SK-N-SH (cell line): ENCODE data around the gene MANBA. TPM values are rescaled to one million over a fixed set of nuclear protein-coding genes. Genes with fewer than 3 reads are reported as not detected.

Experiments used
- CTCF ChIA-PET: fragments of 300-600, 350-600 bp; formaldehyde crosslinking; extraction: SDS; loops from one replicate; lab custom pipeline; 2021; lab: Yijun Ruan, JAX
- POLR2A ChIA-PET: fragments of 350-600 bp; sonication (Branson Sonifier 250); formaldehyde crosslinking; extraction: SDS; loops from one replicate; lab custom pipeline; 2020; ENCODE audit warnings: antibody characterized with exemption, inconsistent platforms; lab: Yijun Ruan, JAX
- DNase-seq: peaks from one replicate; pipeline ENCODE4 v3.0.0; 2012
- H2AFZ ChIP-seq: fragments of 200-600 bp; sonication (generic); 2 replicates; pipeline ENCODE4 v1.8.1; 2016; ENCODE audit warnings: antibody characterized with exemption, mild to moderate bottlenecking, low read depth
- H3F3A ChIP-seq: fragments of 200-600 bp; sonication (generic); replicated peaks from 2 replicates; pipeline ENCODE3; 2016; ENCODE audit warnings: antibody characterized with exemption, mild to moderate bottlenecking; ENCODE audit not compliant: insufficient read depth
- H3K27ac ChIP-seq, 2 experiments: fragments of 200-500 bp in 1 of 2; fragments of 200-600 bp in 1 of 2; sonication (Bioruptor generic) in 1 of 2; sonication (generic), shearing (Covaris generic) in 1 of 2; 2 replicates each; pipeline versions ENCODE4 v1.5.1 to v1.6.1; 2014 to 2016; ENCODE audit warnings: low read depth in 2 of 2, inconsistent platforms in 1 of 2, low read length in 1 of 2, mild to moderate bottlenecking in 1 of 2, mixed read lengths in 1 of 2
- H3K27me3 ChIP-seq: fragments of 200-600 bp; sonication (generic), shearing (Covaris generic); 2 replicates; pipeline ENCODE4 v1.6.1; 2016; ENCODE audit warnings: mixed run types; ENCODE audit not compliant: insufficient read depth
- H3K36me3 ChIP-seq, 2 experiments: fragments of 200-500 bp in 1 of 2; fragments of 200-600 bp in 1 of 2; sonication (Bioruptor generic) in 1 of 2; sonication (generic) in 1 of 2; replicated peaks in 1 of 2; 2 replicates each; pipeline versions ENCODE3 to v1.5.1; 2014 to 2016; ENCODE audit warnings: low read length in 1 of 2, mild to moderate bottlenecking in 1 of 2; ENCODE audit not compliant: insufficient read depth in 2 of 2, control insufficient read depth in 1 of 2
- H3K4me1 ChIP-seq, 2 experiments: fragments of 200-500 bp in 1 of 2; fragments of 200-600 bp in 1 of 2; sonication (Bioruptor generic) in 1 of 2; sonication (generic), shearing (Covaris generic) in 1 of 2; 2 replicates each; pipeline versions ENCODE4 v1.5.1 to v1.6.1; 2014 to 2016; ENCODE audit warnings: low read depth in 1 of 2, low read length in 1 of 2, mixed run types in 1 of 2; ENCODE audit not compliant: insufficient read depth in 2 of 2, control insufficient read depth in 1 of 2
- H3K4me2 ChIP-seq: fragments of 200-600 bp; sonication (generic), shearing (Covaris generic); 2 replicates; pipeline ENCODE4 v1.6.1; 2017; ENCODE audit warnings: mixed run types
- H3K4me3 ChIP-seq, 2 experiments: fragments of 200-500 bp in 1 of 2; fragments of 200-600 bp in 1 of 2; sonication (Bioruptor generic) in 1 of 2; sonication (generic), shearing (Covaris generic) in 1 of 2; 2 replicates each; pipeline versions ENCODE4 v1.5.1 to v1.8.1; 2014 to 2016; ENCODE audit warnings: low read depth in 2 of 2, inconsistent platforms in 1 of 2, low read length in 1 of 2, mild to moderate bottlenecking in 1 of 2, mixed read lengths in 1 of 2, moderate library complexity in 1 of 2
- H3K79me2 ChIP-seq: fragments of 200-600 bp; sonication (generic); 2 replicates; pipeline ENCODE4 v1.8.1; 2017; ENCODE audit warnings: mild to moderate bottlenecking; ENCODE audit not compliant: insufficient read depth
- H3K9ac ChIP-seq: fragments of 200-600 bp; sonication (generic); 2 replicates; pipeline ENCODE4 v1.6.1; 2017; ENCODE audit warnings: mixed run types
- H3K9me2 ChIP-seq: fragments of 200-600 bp; sonication (generic); 2 replicates; pipeline ENCODE4 v1.6.1; 2017; ENCODE audit warnings: mixed run types
- H3K9me3 ChIP-seq: fragments of 200-600 bp; sonication (generic); 2 replicates; pipeline ENCODE4 v1.6.1; 2017; ENCODE audit warnings: mixed run types, mild to moderate bottlenecking, moderate library complexity
- H4K20me1 ChIP-seq: fragments of 200-600 bp; sonication (generic); 2 replicates; pipeline ENCODE4 v1.6.1; 2017; ENCODE audit warnings: mild to moderate bottlenecking, mixed run types; ENCODE audit not compliant: insufficient read depth
- CHD2 ChIP-seq: fragments of 150-350 bp; IDR thresholded peaks from 2 replicates; pipeline ENCODE4 v1.6.1; 2018; ENCODE audit warnings: low read length; ENCODE audit not compliant: partially characterized antibody
- EP300 ChIP-seq, 2 experiments: IDR thresholded peaks; 2 replicates each; pipeline versions ENCODE4 v1.4.0 to v1.6.1; 2012; ENCODE audit warnings: borderline replicate concordance in 1 of 2, low read depth in 1 of 2, low read length in 1 of 2
- FOXJ3 ChIP-seq: sonication (generic); formaldehyde crosslinking; IDR thresholded peaks from 2 replicates; pipeline ENCODE4 v1.5.1; 2020; ENCODE audit warnings: mild to moderate bottlenecking, missing genetic modification reagents
- GATA2 ChIP-seq: sonication (generic); formaldehyde crosslinking; IDR thresholded peaks from 2 replicates; pipeline ENCODE4 v1.5.0; 2020; ENCODE audit warnings: mild to moderate bottlenecking, missing genetic modification reagents
- JUND ChIP-seq: IDR thresholded peaks from 2 replicates; pipeline ENCODE4 v1.4.0; 2012
- MAX ChIP-seq: IDR thresholded peaks from 2 replicates; pipeline ENCODE4 v1.4.0; 2012; ENCODE audit warnings: low read depth
- MXI1 ChIP-seq: IDR thresholded peaks from 2 replicates; pipeline ENCODE4 v1.6.1; 2012; ENCODE audit warnings: mild to moderate bottlenecking, low read depth, low read length, improper control_type of control experiment
- NFIC ChIP-seq: IDR thresholded peaks from 2 replicates; pipeline ENCODE4 v1.4.0; 2012; ENCODE audit warnings: borderline replicate concordance
- RFX5 ChIP-seq: IDR thresholded peaks from 2 replicates; pipeline ENCODE4 v1.6.1; 2012; ENCODE audit warnings: mild to moderate bottlenecking, improper control_type of control experiment, low read length
- RXRA ChIP-seq: IDR thresholded peaks from 2 replicates; pipeline ENCODE4 v1.4.0; 2012; ENCODE audit warnings: low read depth, mild to moderate bottlenecking, borderline replicate concordance
- SIN3A ChIP-seq: IDR thresholded peaks from 2 replicates; pipeline ENCODE4 v1.6.1; 2012; ENCODE audit warnings: low read depth, mild to moderate bottlenecking, low read length, moderate library complexity, borderline replicate concordance
- SMC3 ChIP-seq: IDR thresholded peaks from 2 replicates; pipeline ENCODE4 v1.6.1; 2012; ENCODE audit warnings: low read depth, low read length, improper control_type of control experiment
- TCF12 ChIP-seq: IDR thresholded peaks from 2 replicates; pipeline ENCODE4 v1.4.0; 2012
- USF1 ChIP-seq: IDR thresholded peaks from 2 replicates; pipeline ENCODE4 v1.4.0; 2012; ENCODE audit warnings: low read depth, borderline replicate concordance
- USF2 ChIP-seq: fragments of 150-350 bp; IDR thresholded peaks from 2 replicates; pipeline ENCODE4 v1.6.1; 2017; ENCODE audit warnings: antibody characterized with exemption, low read length, low read depth, borderline replicate concordance
- YY1 ChIP-seq: IDR thresholded peaks from 2 replicates; pipeline ENCODE4 v1.4.0; 2012; ENCODE audit warnings: low read depth, mild to moderate bottlenecking
- ZBTB33 ChIP-seq: IDR thresholded peaks from 2 replicates; pipeline ENCODE4 v1.4.0; 2012; ENCODE audit warnings: low read depth, borderline replicate concordance
- WGBS: methylation state at CpG from one replicate; pipeline ENCODE4 v1.1.6; 2017; ENCODE audit warnings: low lambda C conversion rate; 5-methylcytosine and 5-hydroxymethylcytosine counted together
- polyA plus RNA-seq, 3 experiments: library from polyadenylated mRNA; depleted of rRNA; stranded (reverse); fragments of >200 nt; gene quantifications; 2 replicates each; pipeline ENCODE4 v1.2.3, GENCODE V29; 2012

Gene MANBA
- polyA plus RNA-seq, 1 of the 3 experiments (the other 2 are of a cell fraction) = 13.4 TPM

GRCh38 chr4:102717448-102718092 is 43.2 kb downstream of the MANBA start:
- 0 out of 2 replicates have a peak, but pooled peaks cover 2% of the 10 kb centered on the region for H3K9me2 ChIP-seq
- no peak overlapping the region for H2AFZ ChIP-seq
- H3K4me2 ChIP-seq = no peak overlapping the region
- no peaks in the 10 kb centered on the region for H3K4me1 ChIP-seq
- TF ChIP-seq TCF12 (no peak), RXRA (no peak), RFX5 (no peak), CHD2 (no peak), SIN3A (no peak), MXI1 (no peak), USF1 (no peak), USF2 (no peak), SMC3 (no peak), EP300 (IDR thresholded peaks at IDR 0.05; ENCODE audit: borderline replicate concordance in 1 of 2, low read depth in 1 of 2, low read length in 1 of 2) (no peak), ZBTB33 (no peak), GATA2 (CRISPR knock-in tag) (no peak), YY1 (no peak), MAX (no peak), NFIC (no peak), JUND (no peak), FOXJ3 (CRISPR knock-in tag) (no peak)
- H3K9ac ChIP-seq = no peak overlapping the region
- H3K79me2 ChIP-seq = no peaks in the 10 kb centered on the region
- no peaks in the 10 kb centered on the region for H4K20me1 ChIP-seq
- POLR2A ChIA-PET = no interaction called here
- no peak overlapping the region for H3K27ac ChIP-seq
- H3K4me3 ChIP-seq = no peak overlapping the region
- DNase-seq = no peak
- 100% methylated on average over 1 of the region's 1 CpG for WGBS
- CTCF ChIA-PET = no interaction called here
- H3K9me3 ChIP-seq = no peaks in the 10 kb centered on the region
- peaks cover 4% of the 10 kb centered on the region for H3F3A ChIP-seq
- H3K36me3 ChIP-seq = peaks cover 7 to 32% of the 10 kb centered on the region in 2 experiments
- no peaks in the 10 kb centered on the region for H3K27me3 ChIP-seq
